ENCODE measurements around the gene FOXC2. TPM values are rescaled to one million over a fixed set of nuclear protein-coding genes. Genes with fewer than 3 reads are reported as not detected.

Gene FOXC2
- total and polyA plus RNA-seq, 9 of the 15 experiments (the other 6 are each of a cell fraction or from before 2014, with no cell fraction given), result 0.01 to 0.11 (median 0.10) TPM; not detected in 5

GRCh38 chr16:86534779-86535615 is 31.6 kb upstream of the FOXC2 start (continued):
- TF ChIP-seq ZNF407 (IDR thresholded peaks at IDR 0.05; ENCODE audit: low read depth) (no peak), RNF2 (IDR thresholded peaks at IDR 0.05) (no peak), SMAD4 (CRISPR knock-in tag; conservative IDR thresholded peaks at IDR 0.05) (no peak), ZKSCAN8 (CRISPR knock-in tag; IDR thresholded peaks at IDR 0.05) (no peak), HMGXB4 (CRISPR knock-in tag; IDR thresholded peaks at IDR 0.05) (no peak), ZNF431 (CRISPR knock-in tag; IDR thresholded peaks at IDR 0.05) (no peak), PTRF (tag; IDR thresholded peaks at IDR 0.05) (no peak)
